ENCODE data around the gene PCSK6.

Gene PCSK6

GRCh38 chr15:101355678-101356464 lies 133.6 kb downstream of the PCSK6 start:
- Histone ChIP-seq H3K4me2 (ENCODE audit: low read length) (no peak overlapping the region), H4K20me1 (ENCODE audit: control insufficient read depth, insufficient read depth, low read depth, low read length) (no peaks in the 10 kb centered on the region), H3K4me3 (ENCODE audit: low read length) (no peak overlapping the region), H3F3A (ENCODE audit: control insufficient read depth, insufficient read depth) (no peaks in the 10 kb centered on the region), H3K27ac (ENCODE audit: low read depth, low read length) (no peak overlapping the region), H3K4me1 (ENCODE audit: control insufficient read depth, low read length) (no peaks in the 10 kb centered on the region), H3K9me3 (ENCODE audit: control insufficient read depth, insufficient read depth, low read length) (no peaks in the 10 kb centered on the region), H3K36me3 (ENCODE audit: control insufficient read depth, low read length) (no peaks in the 10 kb centered on the region), H3K79me2 (ENCODE audit: control insufficient read depth, low read length) (no peaks in the 10 kb centered on the region), H3K9me2 (replicated peaks; ENCODE audit: control insufficient read depth, low read length) (no peaks in the 10 kb centered on the region), H3K27me3 (ENCODE audit: control insufficient read depth, low read length) (peaks cover 6% of the 10 kb centered on the region)
- TF ChIP-seq EZH2phosphoT487 (IDR thresholded peaks at IDR 0.05; ENCODE audit: borderline replicate concordance, low read length) (no peak), CTCF (IDR thresholded peaks at IDR 0.05; ENCODE audit: low read depth, low read length, poor library complexity, severe bottlenecking) (no peak)

- no peak overlapping the region for H3K4me3 ChIP-seq (ENCODE audit: low read length)
- H3K27ac ChIP-seq (ENCODE audit: low read depth, low read length) = no peak overlapping the region
- H3K9me3 ChIP-seq (ENCODE audit: control insufficient read depth, insufficient read depth, low read length) = no peaks in the 10 kb centered on the region
- no peaks in the 10 kb centered on the region for H3F3A ChIP-seq (ENCODE audit: control insufficient read depth, insufficient read depth)
- no peaks in the 10 kb centered on the region for H3K4me1 ChIP-seq (ENCODE audit: control insufficient read depth, low read length)
- TF ChIP-seq EZH2phosphoT487 (IDR thresholded peaks at IDR 0.05; ENCODE audit: borderline replicate concordance, low read length) (no peak), CTCF (IDR thresholded peaks at IDR 0.05; ENCODE audit: low read depth, low read length, poor library complexity, severe bottlenecking) (no peak)
- peaks cover 6% of the 10 kb centered on the region for H3K27me3 ChIP-seq (ENCODE audit: control insufficient read depth, low read length)
- no peaks in the 10 kb centered on the region for H4K20me1 ChIP-seq (ENCODE audit: control insufficient read depth, insufficient read depth, low read depth, low read length)
- H3K4me2 ChIP-seq (ENCODE audit: low read length) = no peak overlapping the region
- no peaks in the 10 kb centered on the region for H3K79me2 ChIP-seq (ENCODE audit: control insufficient read depth, low read length)
- H3K9me2 ChIP-seq (replicated peaks; ENCODE audit: control insufficient read depth, low read length) = no peaks in the 10 kb centered on the region
- H3K36me3 ChIP-seq (ENCODE audit: control insufficient read depth, low read length) = no peaks in the 10 kb centered on the region
Observed at GRCh38 chr15:101354891-101355623, 134.4 kb downstream of the PCSK6 start.

- Histone ChIP-seq H3K4me3 (ENCODE audit: low read length) (no peak overlapping the region), H3K4me1 (ENCODE audit: control insufficient read depth, low read length) (no peaks in the 10 kb centered on the region), H3K79me2 (ENCODE audit: control insufficient read depth, low read length) (no peaks in the 10 kb centered on the region), H3K27ac (ENCODE audit: low read depth, low read length) (no peak overlapping the region), H4K20me1 (ENCODE audit: control insufficient read depth, insufficient read depth, low read depth, low read length) (no peaks in the 10 kb centered on the region), H3K9me3 (ENCODE audit: control insufficient read depth, insufficient read depth, low read length) (no peaks in the 10 kb centered on the region), H3K9me2 (replicated peaks; ENCODE audit: control insufficient read depth, low read length) (no peaks in the 10 kb centered on the region), H3K36me3 (ENCODE audit: control insufficient read depth, low read length) (no peaks in the 10 kb centered on the region), H3K27me3 (ENCODE audit: control insufficient read depth, low read length) (peaks cover 6% of the 10 kb centered on the region), H3K4me2 (ENCODE audit: low read length) (no peak overlapping the region), H3F3A (ENCODE audit: control insufficient read depth, insufficient read depth) (no peaks in the 10 kb centered on the region)
- TF ChIP-seq EZH2phosphoT487 (IDR thresholded peaks at IDR 0.05; ENCODE audit: borderline replicate concordance, low read length) (no peak), CTCF (IDR thresholded peaks at IDR 0.05; ENCODE audit: low read depth, low read length, poor library complexity, severe bottlenecking) (no peak)
Observed at GRCh38 chr15:101353240-101353639, 136.3 kb downstream of the PCSK6 start.
